ENCODE data around the gene ADGRG2.

Gene ADGRG2

GRCh38 chrX:19097553-19098283 is 24.6 kb downstream of the ADGRG2 start:
- no peak overlapping the region for H3K4me3 ChIP-seq (replicated peaks; ENCODE audit: insufficient read depth, low read length)
- no peak for DNase-seq (ENCODE audit: low read depth in 1 of 2, low spot score in 1 of 2)
- no peak overlapping the region for H3K27ac ChIP-seq (replicated peaks)
- no peaks in the 10 kb centered on the region for H3K27me3 ChIP-seq (ENCODE audit: insufficient read depth, poor library complexity, severe bottlenecking)
- TF ChIP-seq, protein P1, sequence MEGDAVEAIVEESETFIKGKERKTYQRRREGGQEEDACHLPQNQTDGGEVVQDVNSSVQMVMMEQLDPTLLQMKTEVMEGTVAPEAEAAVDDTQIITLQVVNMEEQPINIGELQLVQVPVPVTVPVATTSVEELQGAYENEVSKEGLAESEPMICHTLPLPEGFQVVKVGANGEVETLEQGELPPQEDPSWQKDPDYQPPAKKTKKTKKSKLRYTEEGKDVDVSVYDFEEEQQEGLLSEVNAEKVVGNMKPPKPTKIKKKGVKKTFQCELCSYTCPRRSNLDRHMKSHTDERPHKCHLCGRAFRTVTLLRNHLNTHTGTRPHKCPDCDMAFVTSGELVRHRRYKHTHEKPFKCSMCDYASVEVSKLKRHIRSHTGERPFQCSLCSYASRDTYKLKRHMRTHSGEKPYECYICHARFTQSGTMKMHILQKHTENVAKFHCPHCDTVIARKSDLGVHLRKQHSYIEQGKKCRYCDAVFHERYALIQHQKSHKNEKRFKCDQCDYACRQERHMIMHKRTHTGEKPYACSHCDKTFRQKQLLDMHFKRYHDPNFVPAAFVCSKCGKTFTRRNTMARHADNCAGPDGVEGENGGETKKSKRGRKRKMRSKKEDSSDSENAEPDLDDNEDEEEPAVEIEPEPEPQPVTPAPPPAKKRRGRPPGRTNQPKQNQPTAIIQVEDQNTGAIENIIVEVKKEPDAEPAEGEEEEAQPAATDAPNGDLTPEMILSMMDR (IDR thresholded peaks at IDR 0.05; ENCODE audit: insufficient read depth, low read length): no peak
- TF ChIP-seq POLR2AphosphoS5 (IDR thresholded peaks at IDR 0.05; ENCODE audit: low read depth): no peak
- no peak for TF ChIP-seq GABPA (IDR thresholded peaks at IDR 0.05; ENCODE audit: low read depth)
- TF ChIP-seq, protein P2, sequence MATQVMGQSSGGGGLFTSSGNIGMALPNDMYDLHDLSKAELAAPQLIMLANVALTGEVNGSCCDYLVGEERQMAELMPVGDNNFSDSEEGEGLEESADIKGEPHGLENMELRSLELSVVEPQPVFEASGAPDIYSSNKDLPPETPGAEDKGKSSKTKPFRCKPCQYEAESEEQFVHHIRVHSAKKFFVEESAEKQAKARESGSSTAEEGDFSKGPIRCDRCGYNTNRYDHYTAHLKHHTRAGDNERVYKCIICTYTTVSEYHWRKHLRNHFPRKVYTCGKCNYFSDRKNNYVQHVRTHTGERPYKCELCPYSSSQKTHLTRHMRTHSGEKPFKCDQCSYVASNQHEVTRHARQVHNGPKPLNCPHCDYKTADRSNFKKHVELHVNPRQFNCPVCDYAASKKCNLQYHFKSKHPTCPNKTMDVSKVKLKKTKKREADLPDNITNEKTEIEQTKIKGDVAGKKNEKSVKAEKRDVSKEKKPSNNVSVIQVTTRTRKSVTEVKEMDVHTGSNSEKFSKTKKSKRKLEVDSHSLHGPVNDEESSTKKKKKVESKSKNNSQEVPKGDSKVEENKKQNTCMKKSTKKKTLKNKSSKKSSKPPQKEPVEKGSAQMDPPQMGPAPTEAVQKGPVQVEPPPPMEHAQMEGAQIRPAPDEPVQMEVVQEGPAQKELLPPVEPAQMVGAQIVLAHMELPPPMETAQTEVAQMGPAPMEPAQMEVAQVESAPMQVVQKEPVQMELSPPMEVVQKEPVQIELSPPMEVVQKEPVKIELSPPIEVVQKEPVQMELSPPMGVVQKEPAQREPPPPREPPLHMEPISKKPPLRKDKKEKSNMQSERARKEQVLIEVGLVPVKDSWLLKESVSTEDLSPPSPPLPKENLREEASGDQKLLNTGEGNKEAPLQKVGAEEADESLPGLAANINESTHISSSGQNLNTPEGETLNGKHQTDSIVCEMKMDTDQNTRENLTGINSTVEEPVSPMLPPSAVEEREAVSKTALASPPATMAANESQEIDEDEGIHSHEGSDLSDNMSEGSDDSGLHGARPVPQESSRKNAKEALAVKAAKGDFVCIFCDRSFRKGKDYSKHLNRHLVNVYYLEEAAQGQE (IDR thresholded peaks at IDR 0.05; ENCODE audit: insufficient replicate concordance, low read depth): no peak
- no peak for TF ChIP-seq SPI1 (IDR thresholded peaks at IDR 0.05; ENCODE audit: borderline replicate concordance, low read depth)

DNA sequence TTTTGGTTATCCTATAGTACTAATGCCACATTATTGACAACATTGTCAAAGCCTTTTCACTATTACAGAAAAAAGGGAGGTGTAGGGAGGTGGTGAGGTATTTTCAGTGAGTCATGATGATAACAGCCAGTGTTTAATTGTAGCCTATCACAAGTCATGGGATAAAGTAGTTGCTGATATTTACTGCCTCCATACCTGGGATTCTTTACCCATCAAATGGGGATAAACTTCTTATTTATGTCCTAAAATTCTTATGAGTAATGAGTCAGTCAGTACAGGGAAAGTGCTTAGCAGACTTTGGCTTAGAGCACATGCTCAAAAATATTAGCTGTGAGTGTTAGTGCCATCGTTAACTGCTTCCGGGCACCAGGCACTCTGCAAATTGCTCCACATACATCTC is 25.7 kb downstream of the ADGRG2 start:
- DNase-seq (ENCODE audit: low read depth in 1 of 2, low spot score in 1 of 2): no peak
- no peak overlapping the region for H3K27ac ChIP-seq (replicated peaks)
- no peak overlapping the region for H3K4me3 ChIP-seq (replicated peaks; ENCODE audit: insufficient read depth, low read length)
- no peaks in the 10 kb centered on the region for H3K27me3 ChIP-seq (ENCODE audit: insufficient read depth, poor library complexity, severe bottlenecking)
- no peak for TF ChIP-seq GABPA (IDR thresholded peaks at IDR 0.05; ENCODE audit: low read depth)
- TF ChIP-seq, protein P1 (IDR thresholded peaks at IDR 0.05; ENCODE audit: insufficient read depth, low read length): no peak

- no peak for DNase-seq (ENCODE audit: low read depth in 1 of 2, low spot score in 1 of 2)
- TF ChIP-seq SPI1 (IDR thresholded peaks at IDR 0.05; ENCODE audit: borderline replicate concordance, low read depth): no peak
- TF ChIP-seq, protein P1 (IDR thresholded peaks at IDR 0.05; ENCODE audit: insufficient read depth, low read length): no peak
- no peak for TF ChIP-seq GABPA (IDR thresholded peaks at IDR 0.05; ENCODE audit: low read depth)
- TF ChIP-seq, protein P2 (IDR thresholded peaks at IDR 0.05; ENCODE audit: insufficient replicate concordance, low read depth): no peak
- no peak for TF ChIP-seq POLR2AphosphoS5 (IDR thresholded peaks at IDR 0.05; ENCODE audit: low read depth)
These were observed 27.6 kb downstream of the ADGRG2 start for GRCh38 chrX:19094654-19095053.

GRCh38 chrX:19091596-19091995 is 30.7 kb downstream of the ADGRG2 start:
- Histone ChIP-seq H3K4me3 (replicated peaks; ENCODE audit: insufficient read depth, low read length) (no peak overlapping the region), H3K27ac (replicated peaks) (no peak overlapping the region), H3K27me3 (ENCODE audit: insufficient read depth, poor library complexity, severe bottlenecking) (no peaks in the 10 kb centered on the region)
- no peak for DNase-seq (ENCODE audit: low read depth in 1 of 2, low spot score in 1 of 2)
- no peak for TF ChIP-seq SPI1 (IDR thresholded peaks at IDR 0.05; ENCODE audit: borderline replicate concordance, low read depth)
- TF ChIP-seq, protein P1 (IDR thresholded peaks at IDR 0.05; ENCODE audit: insufficient read depth, low read length): no peak
- TF ChIP-seq, protein P2 (IDR thresholded peaks at IDR 0.05; ENCODE audit: insufficient replicate concordance, low read depth): no peak
- no peak for TF ChIP-seq GABPA (IDR thresholded peaks at IDR 0.05; ENCODE audit: low read depth)
- TF ChIP-seq POLR2AphosphoS5 (IDR thresholded peaks at IDR 0.05; ENCODE audit: low read depth): no peak

More at GRCh38 chrX:19094654-19095053, 27.6 kb downstream of the ADGRG2 start:
- Histone ChIP-seq H3K4me3 (replicated peaks; ENCODE audit: insufficient read depth, low read length) (no peak overlapping the region), H3K27me3 (ENCODE audit: insufficient read depth, poor library complexity, severe bottlenecking) (no peaks in the 10 kb centered on the region), H3K27ac (replicated peaks) (no peak overlapping the region)
